Fibroblast of lung (primary cell): ENCODE data around the gene DICER1. TPM values are rescaled to one million over a fixed set of nuclear protein-coding genes. Genes with fewer than 3 reads are reported as not detected.

Source experiments
- DNase-seq, 2 donors: peaks; one replicate each; pipeline versions ENCODE4 v3.0.0 to v3.0.0-alpha.2; 2010; ENCODE audit warnings: low read depth in 2 of 2
- H2AFZ ChIP-seq: 2 replicates; pipeline ENCODE4 v1.5.1; 2012; ENCODE audit warnings: low read length, control low read depth, inconsistent platforms
- H3K27ac ChIP-seq: 2 replicates; pipeline ENCODE4 v1.5.1; 2011; ENCODE audit warnings: low read length, control low read depth; ENCODE audit not compliant: insufficient read depth
- H3K27me3 ChIP-seq: 2 replicates; pipeline ENCODE4 v1.5.1; 2011; ENCODE audit warnings: mild to moderate bottlenecking, low read length; ENCODE audit not compliant: control insufficient read depth, insufficient read depth
- H3K36me3 ChIP-seq: 2 replicates; pipeline ENCODE4 v1.5.1; 2011; ENCODE audit warnings: low read length; ENCODE audit not compliant: control insufficient read depth, insufficient read depth
- H3K4me1 ChIP-seq: 2 replicates; pipeline ENCODE4 v1.5.1; 2011; ENCODE audit warnings: low read length; ENCODE audit not compliant: control insufficient read depth, insufficient read depth; ENCODE audit errors: extremely low read depth
- H3K4me2 ChIP-seq: 2 replicates; pipeline ENCODE4 v1.5.1; 2011; ENCODE audit warnings: low read length, control low read depth; ENCODE audit not compliant: insufficient read depth; ENCODE audit errors: extremely low read depth
- H3K4me3 ChIP-seq, 4 experiments: fragments of 200-600 bp in 1 of 4; sonication (generic) in 1 of 4; replicated peaks in 1 of 4; 2 replicates each; pipeline ENCODE4 v1.5.1; 2011 to 2016; ENCODE audit warnings: low read length in 4 of 4, low read depth in 3 of 4, mild to moderate bottlenecking in 3 of 4, control low read depth in 2 of 4, inconsistent platforms in 1 of 4, mixed read lengths in 1 of 4; ENCODE audit not compliant: insufficient read depth in 1 of 4; ENCODE audit errors: control extremely low read depth in 1 of 4
- H3K79me2 ChIP-seq: 2 replicates; pipeline ENCODE4 v1.5.1; 2012; ENCODE audit warnings: mild to moderate bottlenecking, low read length, inconsistent platforms; ENCODE audit not compliant: control insufficient read depth, insufficient read depth
- H3K9ac ChIP-seq: 2 replicates; pipeline ENCODE4 v1.5.1; 2011; ENCODE audit warnings: mild to moderate bottlenecking, low read length, control low read depth; ENCODE audit not compliant: insufficient read depth
- H3K9me3 ChIP-seq: 2 replicates; pipeline ENCODE4 v1.5.1; 2012; ENCODE audit warnings: low read depth, low read length; ENCODE audit not compliant: control insufficient read depth, insufficient read depth
- H4K20me1 ChIP-seq: 2 replicates; pipeline ENCODE4 v1.5.1; 2011; ENCODE audit warnings: low read length; ENCODE audit not compliant: control insufficient read depth, insufficient read depth; ENCODE audit errors: extremely low read depth
- CTCF ChIP-seq, 2 donors: IDR thresholded peaks in 1 of 2; conservative IDR thresholded peaks in 1 of 2; 1 replicate in 1 of 2; 2 replicates in 1 of 2; pipeline ENCODE4 v1.5.1; 2011 to 2012; ENCODE audit warnings: low read length in 2 of 2, control low read depth in 1 of 2, inconsistent platforms in 1 of 2, low read depth in 1 of 2, mild to moderate bottlenecking in 1 of 2
- EZH2 ChIP-seq: IDR thresholded peaks from 2 replicates; pipeline ENCODE4 v1.5.1; 2012; ENCODE audit warnings: low read length, control low read depth, mild to moderate bottlenecking; ENCODE audit errors: missing control alignments
- polyA plus RNA-seq, 2 donors: library from polyadenylated mRNA; depleted of rRNA in 1 of 2; stranded (reverse) in 1 of 2; unstranded in 1 of 2; fragments of >200 nt; gene quantifications; 2 replicates each; pipeline ENCODE4 v1.2.1, GENCODE V29; 2011 to 2012; ENCODE audit warnings: missing spikeins in 1 of 2
- total RNA-seq: library from RNA; depleted of rRNA; stranded (reverse); fragments of >200 nt; gene quantifications from 2 replicates; pipeline ENCODE4 v1.2.1, GENCODE V29; 2014

The DICER1 gene
- total and polyA plus RNA-seq, 2 donors (not counting 1 experiment from before 2014, with no cell fraction given), result 20.3 to 28.7 TPM

- H3K79me2 ChIP-seq, result no peaks in the 10 kb centered on the region
- H2AFZ ChIP-seq, result no peak overlapping the region
- H3K27ac ChIP-seq, result no peak overlapping the region
- H3K4me2 ChIP-seq, result no peak overlapping the region
- no peaks in the 10 kb centered on the region for H3K27me3 ChIP-seq
- no peaks in the 10 kb centered on the region for H3K9me3 ChIP-seq
- peaks cover 5% of the 10 kb centered on the region for H3K36me3 ChIP-seq
- no peaks in the 10 kb centered on the region for H4K20me1 ChIP-seq
- no peak for DNase-seq
- no peak overlapping the region for H3K9ac ChIP-seq
- no peaks in the 10 kb centered on the region for H3K4me1 ChIP-seq
- TF ChIP-seq EZH2, result no peak
- H3K4me3 ChIP-seq, result no peak overlapping the region
Measured at GRCh38 chr14:95085321-95085720, 72.0 kb downstream of the DICER1 start.

- H3K9ac ChIP-seq, result no peak overlapping the region
- no peaks in the 10 kb centered on the region for H4K20me1 ChIP-seq
- no peak overlapping the region for H3K4me3 ChIP-seq
- H3K27ac ChIP-seq, result no peak overlapping the region
- no peak overlapping the region for H3K4me2 ChIP-seq
- H3K79me2 ChIP-seq, result no peaks in the 10 kb centered on the region
- H3K9me3 ChIP-seq, result no peaks in the 10 kb centered on the region
- TF ChIP-seq CTCF (conservative IDR thresholded peaks at IDR 0.05 in 1 of 2, IDR thresholded peaks at IDR 0.05 in 1 of 2; ENCODE audit: low read depth in 1 of 2, low read length in 2 of 2) (no peak), EZH2 (no peak)
- H3K36me3 ChIP-seq, result no peaks in the 10 kb centered on the region
- H3K27me3 ChIP-seq, result no peaks in the 10 kb centered on the region
- DNase-seq, result no peak
- no peaks in the 10 kb centered on the region for H3K4me1 ChIP-seq
- no peak overlapping the region for H2AFZ ChIP-seq
Measured at GRCh38 chr14:95078867-95079266, 78.5 kb downstream of the DICER1 start.

GRCh38 chr14:95077345-95077744, 80.0 kb downstream of the DICER1 start:
- Histone ChIP-seq H3K27ac (no peak overlapping the region), H3K9me3 (no peaks in the 10 kb centered on the region), H3K4me3 (no peak overlapping the region), H3K4me1 (no peaks in the 10 kb centered on the region), H3K27me3 (no peaks in the 10 kb centered on the region), H3K36me3 (no peaks in the 10 kb centered on the region), H2AFZ (no peak overlapping the region), H3K9ac (no peak overlapping the region), H4K20me1 (no peaks in the 10 kb centered on the region), H3K79me2 (no peaks in the 10 kb centered on the region), H3K4me2 (no peak overlapping the region)
- DNase-seq, result no peak
- TF ChIP-seq CTCF (conservative IDR thresholded peaks at IDR 0.05 in 1 of 2, IDR thresholded peaks at IDR 0.05 in 1 of 2; ENCODE audit: low read depth in 1 of 2, low read length in 2 of 2) (no peak), EZH2 (no peak)
